GM12878 (cell line): Measurements from ENCODE around the gene RSRC1. TPM values are rescaled to one million over a fixed set of nuclear protein-coding genes. Genes with fewer than 3 reads are reported as not detected.

ENCODE experiments used
- ATAC-seq: fragments of 200-7000 bp; cut with Tn5 transposase; 3 replicates; pipeline ENCODE4 v1.9.1; 2020; ENCODE audit warnings: mild to moderate bottlenecking, moderate library complexity
- BruUV-seq: library from RNA; stranded (reverse); fragments of 400-500 nt; replicated peaks from 2 replicates; lab custom pipeline; 2021; lab: Mats Ljungman, UMichigan
- CTCF ChIA-PET: fragments of 300-600 bp; sonication (Branson Sonifier 250); formaldehyde crosslinking; extraction: SDS; loops from one replicate; lab custom pipeline; 2021; ENCODE audit warnings: inconsistent platforms; lab: Yijun Ruan, JAX
- POLR2A ChIA-PET: fragments of 350-600 bp; formaldehyde crosslinking; extraction: SDS; loops from one replicate; lab custom pipeline; 2021; ENCODE audit warnings: inconsistent platforms; lab: Charles Lee
- RAD21 ChIA-PET: fragments of 300-600 bp; sonication (Branson Sonifier 250); formaldehyde crosslinking; loops from one replicate; lab custom pipeline; 2023; ENCODE audit warnings: antibody characterized with exemption; ENCODE audit not compliant: unreplicated experiment; lab: Charles Lee
- SMC1A ChIA-PET: fragments of 300-600 bp; sonication (Branson Sonifier 250); formaldehyde crosslinking; loops from one replicate; lab custom pipeline; 2023; ENCODE audit not compliant: unreplicated experiment, uncharacterized antibody; lab: Charles Lee
- DNase-seq: peaks from one replicate; pipeline ENCODE4 v3.0.0-alpha.2; 2011; ENCODE audit warnings: low read depth, low spot score
- FAIRE-seq: peaks from 3 replicates; lab custom pipeline; 2011; peaks lifted over from hg19 to GRCh38; lab: Jason Lieb, UNC
- H2AFZ ChIP-seq: 2 replicates; pipeline ENCODE4 v1.6.0; 2011; ENCODE audit warnings: low read depth, low read length, control low read depth; ENCODE audit not compliant: control insufficient read depth
- H3K27ac ChIP-seq: 2 replicates; pipeline ENCODE4 v1.5.1; 2011; ENCODE audit warnings: control low read depth; ENCODE audit not compliant: control insufficient read depth, insufficient read depth
- H3K27me3 ChIP-seq, 2 experiments: replicated peaks in 1 of 2; 2 replicates each; pipeline versions ENCODE4 v1.6.0 to v1.6.1; 2011; ENCODE audit warnings: low read length in 1 of 2; ENCODE audit not compliant: control insufficient read depth in 2 of 2, insufficient read depth in 2 of 2
- H3K36me3 ChIP-seq, 2 experiments: 2 replicates each; pipeline ENCODE4 v1.5.1; 2011; ENCODE audit warnings: low read length in 1 of 2; ENCODE audit not compliant: control insufficient read depth in 2 of 2, insufficient read depth in 2 of 2
- H3K4me1 ChIP-seq: 2 replicates; pipeline ENCODE4 v1.6.1; 2011; ENCODE audit warnings: mild to moderate bottlenecking, low read length, moderate library complexity, mixed read lengths; ENCODE audit not compliant: control insufficient read depth, insufficient read depth
- H3K4me2 ChIP-seq: 2 replicates; pipeline ENCODE4 v1.6.0; 2011; ENCODE audit warnings: control low read depth; ENCODE audit not compliant: control insufficient read depth, insufficient read depth
- H3K4me3 ChIP-seq: fragments of 200-600 bp; sonication (generic); 2 replicates; pipeline ENCODE4 v1.5.1; 2016
- H3K79me2 ChIP-seq: 2 replicates; pipeline ENCODE4 v1.6.0; 2011; ENCODE audit warnings: low read length; ENCODE audit not compliant: control insufficient read depth, insufficient read depth
- H3K9ac ChIP-seq: 2 replicates; pipeline ENCODE4 v1.8.0; 2011; ENCODE audit warnings: low read length, control low read depth, mixed read lengths; ENCODE audit not compliant: control insufficient read depth, insufficient read depth
- H3K9me3 ChIP-seq: replicated peaks from 3 replicates; pipeline ENCODE4 v1.5.1; 2011; ENCODE audit warnings: mild to moderate bottlenecking, low read length; ENCODE audit not compliant: control insufficient read depth, insufficient read depth
- H4K20me1 ChIP-seq: 2 replicates; pipeline ENCODE4 v1.6.0; 2011; ENCODE audit not compliant: control insufficient read depth, insufficient read depth
- BCL11A ChIP-seq: IDR thresholded peaks from 2 replicates; pipeline ENCODE4 v1.6.1; 2011; ENCODE audit warnings: low read depth, low read length
- EED ChIP-seq: sonication (generic); IDR thresholded peaks from 2 replicates; pipeline ENCODE4 v1.6.1; 2016; ENCODE audit warnings: antibody characterized with exemption, low read depth
- EGR1 ChIP-seq, 2 experiments: IDR thresholded peaks; 1 replicate in 1 of 2; 2 replicates in 1 of 2; pipeline ENCODE4 v1.6.1; 2011 to 2012; ENCODE audit warnings: low read depth in 2 of 2, low read length in 2 of 2, borderline replicate concordance in 1 of 2, mild to moderate bottlenecking in 1 of 2, moderate library complexity in 1 of 2
- EP300 ChIP-seq, 2 experiments: fragments of 150-350 bp in 1 of 2; IDR thresholded peaks; 2 replicates each; pipeline ENCODE4 v1.6.1; 2011 to 2012; ENCODE audit warnings: low read depth in 2 of 2, low read length in 2 of 2, borderline replicate concordance in 1 of 2, improper control_type of control experiment in 1 of 2, inconsistent platforms in 1 of 2; ENCODE audit not compliant: control insufficient read depth in 1 of 2
- FOS ChIP-seq: IDR thresholded peaks from 3 replicates; pipeline ENCODE4 v1.6.1; 2011; ENCODE audit warnings: borderline replicate concordance; ENCODE audit not compliant: insufficient read length; ENCODE audit errors: extremely low read depth
- MYB ChIP-seq: fragments of 150-350 bp; IDR thresholded peaks from 2 replicates; pipeline ENCODE4 v1.6.1; 2014; ENCODE audit warnings: mild to moderate bottlenecking, low read depth, low read length, borderline replicate concordance
- PAX8 ChIP-seq: fragments of 450-650 bp; IDR thresholded peaks from 2 replicates; pipeline ENCODE4 v1.6.1; 2017; ENCODE audit warnings: mild to moderate bottlenecking, moderate library complexity
- TARDBP ChIP-seq: IDR thresholded peaks from 2 replicates; pipeline ENCODE4 v1.6.1; 2016; ENCODE audit warnings: borderline replicate concordance
- WGBS: methylation state at CpG from one replicate; pipeline ENCODE4 v1.1.6; 2016; ENCODE audit warnings: low lambda C conversion rate; ENCODE audit not compliant: insufficient replicate concordance, insufficient coverage; ENCODE audit errors: missing lambda C conversion rate; 5-methylcytosine and 5-hydroxymethylcytosine counted together
- in situ Hi-C: fragments of 300-500 bp; cut with MboI; formaldehyde crosslinking; loops from 9 replicates; pipeline ENCODE4 v1.14.3; 2018; ENCODE audit warnings: mixed read lengths
- intact Hi-C: fragments of 100-400 bp; cut with micrococcal nuclease; formaldehyde crosslinking; loops from one replicate; pipeline ENCODE4 v1.14.2; 2022; ENCODE audit not compliant: unreplicated experiment
- polyA plus RNA-seq, 11 experiments: library from polyadenylated mRNA; depleted of rRNA in 4 of 11; unstranded in 6 of 11; stranded (reverse) in 5 of 11; fragments of >200 nt; fragmentation: Nextera tagmentation in 4 of 11; fragmentation: Illumina TruSeq in 1 of 11; extraction: Ambion mirVana in 4 of 11; extraction: Trizol in 1 of 11; gene quantifications; 1 replicate in 1 of 11; 2 replicates in 10 of 11; pipeline versions ENCODE4 v1.2.1 to v1.2.3, GENCODE V29; 2011 to 2016; ENCODE audit warnings: inconsistent platforms in 2 of 11, missing spikeins in 2 of 11, low read depth in 1 of 11
- total RNA-seq, 4 experiments: library from RNA; depleted of rRNA in 3 of 4; stranded (reverse); fragments of >200 nt in 3 of 4; fragmentation: Illumina TruSeq in 1 of 4; extraction: Trizol in 1 of 4; gene quantifications; 2 replicates each; pipeline versions ENCODE4 v1.2.1 to v1.2.3, GENCODE V29; 2013 to 2021
- TF ChIP-seq, protein P1 (sequence below): fragments of 450-650 bp; formaldehyde crosslinking; IDR thresholded peaks from 2 replicates; pipeline ENCODE4 v1.4.0; 2022; ENCODE audit warnings: mild to moderate bottlenecking, moderate library complexity

The RSRC1 gene
- total and polyA plus RNA-seq, 10 of the 15 experiments (the other 5 are each of a cell fraction or from before 2014, with no cell fraction given): 16.4 to 85.9 (median 42.0) TPM

GRCh38 chr3:158368271-158368670, 258.4 kb downstream of the RSRC1 start:
- 94% methylated on average over 2 of the region's 2 CpGs for WGBS
- FAIRE-seq (no peak), ATAC-seq (no peak), DNase-seq (no peak)
- SMC1A ChIA-PET: interaction anchor here (1.0 to 3.0 kb wide), 4 partner anchors 12 to 66 kb away, joined by 3 to 12 read pairs (median 5); no protein-coding TSS in a partner anchor
- Histone ChIP-seq H3K4me1 (no peaks in the 10 kb centered on the region), H3K27ac (no peak overlapping the region), H3K79me2 (no peaks in the 10 kb centered on the region), H3K4me3 (no peak overlapping the region), H4K20me1 (no peaks in the 10 kb centered on the region), H3K27me3 (no peaks in the 10 kb centered on the region), H2AFZ (no peak overlapping the region), H3K4me2 (no peak overlapping the region), H3K9me3 (no peaks in the 10 kb centered on the region; the same call in 2 of the 3 replicates), H3K9ac (no peak overlapping the region), H3K36me3 (no peaks in the 10 kb centered on the region)
- TF ChIP-seq, protein P1, sequence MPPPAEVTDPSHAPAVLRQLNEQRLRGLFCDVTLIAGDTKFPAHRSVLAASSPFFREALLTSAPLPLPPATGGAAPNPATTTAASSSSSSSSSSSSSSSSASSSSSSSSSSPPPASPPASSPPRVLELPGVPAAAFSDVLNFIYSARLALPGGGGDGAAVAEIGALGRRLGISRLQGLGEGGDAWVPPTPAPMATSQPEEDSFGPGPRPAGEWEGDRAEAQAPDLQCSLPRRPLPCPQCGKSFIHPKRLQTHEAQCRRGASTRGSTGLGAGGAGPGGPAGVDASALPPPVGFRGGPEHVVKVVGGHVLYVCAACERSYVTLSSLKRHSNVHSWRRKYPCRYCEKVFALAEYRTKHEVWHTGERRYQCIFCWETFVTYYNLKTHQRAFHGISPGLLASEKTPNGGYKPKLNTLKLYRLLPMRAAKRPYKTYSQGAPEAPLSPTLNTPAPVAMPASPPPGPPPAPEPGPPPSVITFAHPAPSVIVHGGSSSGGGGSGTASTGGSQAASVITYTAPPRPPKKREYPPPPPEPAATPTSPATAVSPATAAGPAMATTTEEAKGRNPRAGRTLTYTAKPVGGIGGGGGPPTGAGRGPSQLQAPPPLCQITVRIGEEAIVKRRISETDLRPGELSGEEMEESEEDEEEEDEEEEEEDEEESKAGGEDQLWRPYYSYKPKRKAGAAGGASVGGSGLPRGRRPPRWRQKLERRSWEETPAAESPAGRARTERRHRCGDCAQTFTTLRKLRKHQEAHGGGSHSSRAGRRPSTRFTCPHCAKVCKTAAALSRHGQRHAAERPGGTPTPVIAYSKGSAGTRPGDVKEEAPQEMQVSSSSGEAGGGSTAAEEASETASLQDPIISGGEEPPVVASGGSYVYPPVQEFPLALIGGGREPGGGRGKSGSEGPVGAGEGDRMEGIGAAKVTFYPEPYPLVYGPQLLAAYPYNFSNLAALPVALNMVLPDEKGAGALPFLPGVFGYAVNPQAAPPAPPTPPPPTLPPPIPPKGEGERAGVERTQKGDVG (CRISPR knock-in tag): no peak
- TF ChIP-seq BCL11A: no peak
- TF ChIP-seq EP300 (IDR thresholded peaks at IDR 0.05; ENCODE audit: borderline replicate concordance in 1 of 2, control insufficient read depth in 1 of 2, low read depth in 2 of 2, low read length in 2 of 2): no peak
- TF ChIP-seq PAX8: no peak
- TF ChIP-seq TARDBP: no peak
- no peak for TF ChIP-seq EGR1 (IDR thresholded peaks at IDR 0.05; ENCODE audit: borderline replicate concordance in 1 of 2, low read depth in 2 of 2, low read length in 2 of 2)
- no peak for TF ChIP-seq EED
- no peak for TF ChIP-seq FOS
- TF ChIP-seq MYB: no peak
- no TSS peak for BruUV-seq
- POLR2A ChIA-PET: no interaction called here
- RAD21 ChIA-PET: interaction anchor here (1.2 kb wide), 1 partner anchor 12 kb away, joined by 5 read pairs; no protein-coding TSS in a partner anchor
- in situ Hi-C loops: no loop called here
- intact Hi-C loops: no loop called here
- CTCF ChIA-PET: interaction anchor here (0.9 to 1.7 kb wide), 2 partner anchors 11 to 53 kb away, joined by 3 to 5 read pairs; no protein-coding TSS in a partner anchor
